ENCODE measurements around the gene F12. TPM values are rescaled to one million over a fixed set of nuclear protein-coding genes. Genes with fewer than 3 reads are reported as not detected.

F12 gene
- total and polyA plus RNA-seq, 2 experiments from 2014 or later = 0.43 to 1.8 TPM

DNA sequence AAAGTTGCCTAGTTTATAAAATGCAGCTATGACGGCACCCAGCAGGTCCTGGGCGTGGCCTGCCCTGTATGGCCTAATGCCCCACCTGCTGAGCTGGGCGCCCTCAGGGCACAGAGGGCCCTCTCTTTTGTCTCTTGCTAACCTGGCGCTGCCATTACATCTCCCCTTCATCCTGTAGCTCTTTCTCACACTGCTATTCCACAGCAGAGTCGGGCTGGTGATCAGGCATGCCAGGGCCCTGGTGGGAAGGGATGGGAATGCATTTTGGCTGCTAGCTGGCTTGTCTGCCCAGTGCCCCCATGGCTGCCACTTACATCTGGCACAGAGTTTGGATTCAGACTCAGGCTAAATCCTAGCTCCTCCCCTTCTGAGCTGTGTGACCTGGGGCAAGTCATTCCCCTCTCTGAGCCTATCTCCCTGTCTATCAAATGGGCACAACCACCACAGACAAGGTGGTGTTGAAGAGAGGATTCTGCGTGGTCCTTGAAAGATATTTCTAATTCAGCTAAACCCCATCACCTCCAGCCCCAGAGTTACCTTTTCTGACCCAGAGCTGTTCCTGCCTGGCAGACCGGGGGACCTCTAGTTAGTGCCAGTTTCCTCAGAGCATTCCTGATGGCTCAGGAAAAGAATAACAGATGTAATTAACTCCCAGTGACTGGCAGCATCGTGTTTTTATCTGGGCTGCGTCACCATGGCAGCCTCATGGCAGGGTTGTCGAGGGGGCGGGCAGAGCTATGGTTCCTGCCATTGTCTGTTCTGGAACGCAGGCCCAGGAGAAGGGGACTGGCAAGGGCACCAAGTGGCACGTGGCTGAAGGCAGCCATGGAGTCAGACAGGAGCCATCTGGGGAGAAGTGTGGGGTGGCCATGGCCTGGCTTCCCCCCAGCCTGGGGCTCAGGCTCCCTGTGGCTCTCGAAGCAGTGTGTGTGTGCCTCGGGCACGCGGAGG, 43.6 kb upstream of the F12 start:
- no peaks in the 10 kb centered on the region for H3K27me3 ChIP-seq (replicated peaks; ENCODE audit: insufficient read depth)
- peaks cover 10% of the 10 kb centered on the region; the same call in 1 of the 2 replicates for H3K4me1 ChIP-seq (ENCODE audit: insufficient read depth)
- no peaks in the 10 kb centered on the region for H3K9me2 ChIP-seq (ENCODE audit: insufficient read depth)
- no peak overlapping the region for H3K4me2 ChIP-seq (ENCODE audit: unreplicated experiment)
- no peak for TF ChIP-seq EZH2phosphoT487 (IDR thresholded peaks at IDR 0.05; ENCODE audit: insufficient read depth, low read depth)
- no peak for TF ChIP-seq EZH2 (IDR thresholded peaks at IDR 0.05; ENCODE audit: insufficient read depth, poor library complexity, severe bottlenecking)
- peaks cover 21% of the 10 kb centered on the region for H3F3A ChIP-seq (ENCODE audit: insufficient read depth)
- no peak overlapping the region for H3K27ac ChIP-seq
- peak; percentile 26 for DNase-seq
- no peak overlapping the region for H3K9ac ChIP-seq
- H4K20me1 ChIP-seq (ENCODE audit: insufficient read depth) = 0 out of 2 replicates have a peak, but pooled peaks cover 10% of the 10 kb centered on the region
- H3K36me3 ChIP-seq (ENCODE audit: low read depth) = peaks cover 8% of the 10 kb centered on the region; the same call in 1 of the 2 replicates
- no peak overlapping the region for H2AFZ ChIP-seq
- no peaks in the 10 kb centered on the region for H3K79me2 ChIP-seq (ENCODE audit: insufficient read depth)
- WGBS, 2 experiments (ENCODE audit: low coverage in 1 of 2, low lambda C conversion rate in 2 of 2, missing lambda C conversion rate in 2 of 2) = 71 to 79% methylated on average over 14 to 17 of the region's 17 CpGs
- H3K4me3 ChIP-seq = no peak overlapping the region
- H3K9me3 ChIP-seq (ENCODE audit: low read depth) = no peaks in the 10 kb centered on the region
- in situ Hi-C loops (cut with MboI) = loop anchor here (10.0 kb wide), 1 partner anchor 58 kb away; no protein-coding TSS in a partner anchor

DNA sequence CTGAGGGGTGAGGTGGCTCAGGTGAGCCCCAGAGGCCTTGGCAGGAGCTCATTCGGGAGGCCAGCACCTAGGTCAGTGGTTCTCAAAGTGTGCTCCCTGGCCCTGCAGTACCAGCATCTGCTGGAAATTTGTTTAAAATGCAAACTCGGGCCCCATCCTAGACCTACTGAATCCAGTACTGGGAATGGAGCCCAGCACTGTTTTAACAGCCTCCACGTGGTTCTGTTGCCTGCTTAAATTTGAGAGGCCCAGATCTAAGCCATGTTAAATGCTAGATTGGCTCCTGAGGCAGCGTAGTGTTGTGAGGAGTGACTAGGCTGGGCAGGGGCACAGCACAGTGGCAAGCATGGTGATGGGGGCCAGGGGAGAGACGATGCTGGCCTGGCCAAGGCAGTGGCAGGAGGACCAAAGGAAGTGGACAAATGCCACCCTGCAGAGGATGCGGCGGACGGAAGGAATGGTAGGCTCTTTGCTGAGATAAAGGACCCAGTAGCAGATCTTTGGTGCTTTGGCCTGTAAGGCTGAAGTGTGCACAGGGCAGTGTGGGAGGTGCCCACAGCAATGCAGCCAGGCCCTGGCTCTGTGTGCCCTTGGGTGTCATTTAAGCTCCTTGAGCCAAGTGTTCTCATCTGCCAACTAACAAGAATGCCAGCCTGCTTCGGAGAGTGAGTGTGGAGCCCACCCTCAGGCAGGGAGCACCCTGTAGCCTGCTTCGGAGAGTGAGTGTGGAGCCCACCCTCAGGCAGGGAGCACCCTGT, 41.5 kb upstream of the F12 start:
- 73 to 76% methylated on average over 10 of the region's 10 CpGs for WGBS, 2 experiments (ENCODE audit: low coverage in 1 of 2, low lambda C conversion rate in 2 of 2, missing lambda C conversion rate in 2 of 2)
- Histone ChIP-seq H3K4me1 (ENCODE audit: insufficient read depth) (peaks cover 9% of the 10 kb centered on the region), H3K27ac (no peak overlapping the region), H3K9me3 (ENCODE audit: low read depth) (no peaks in the 10 kb centered on the region), H2AFZ (no peak overlapping the region), H3F3A (ENCODE audit: insufficient read depth) (peaks cover 12% of the 10 kb centered on the region), H3K36me3 (ENCODE audit: low read depth) (no peaks in the 10 kb centered on the region), H3K79me2 (ENCODE audit: insufficient read depth) (no peaks in the 10 kb centered on the region), H3K4me2 (ENCODE audit: unreplicated experiment) (no peak overlapping the region), H4K20me1 (ENCODE audit: insufficient read depth) (no peaks in the 10 kb centered on the region), H3K9me2 (ENCODE audit: insufficient read depth) (no peaks in the 10 kb centered on the region), H3K9ac (no peak overlapping the region), H3K27me3 (replicated peaks; ENCODE audit: insufficient read depth) (no peaks in the 10 kb centered on the region), H3K4me3 (no peak overlapping the region)
- in situ Hi-C loops (cut with MboI) = loop anchor here (10.0 kb wide), 1 partner anchor 56 kb away; no protein-coding TSS in a partner anchor
- TF ChIP-seq EZH2 (IDR thresholded peaks at IDR 0.05; ENCODE audit: insufficient read depth, poor library complexity, severe bottlenecking) = no peak
- TF ChIP-seq EZH2phosphoT487 (IDR thresholded peaks at IDR 0.05; ENCODE audit: insufficient read depth, low read depth) = no peak
- no peak for DNase-seq

- Histone ChIP-seq H3K9ac (no peak overlapping the region), H3K9me2 (ENCODE audit: insufficient read depth) (no peaks in the 10 kb centered on the region), H3K9me3 (ENCODE audit: low read depth) (no peaks in the 10 kb centered on the region), H3K4me2 (ENCODE audit: unreplicated experiment) (no peak overlapping the region), H3K4me1 (ENCODE audit: insufficient read depth) (peaks cover 13% of the 10 kb centered on the region), H3K27ac (no peak overlapping the region), H3K4me3 (no peak overlapping the region), H2AFZ (no peak overlapping the region), H3F3A (ENCODE audit: insufficient read depth) (peaks cover 21% of the 10 kb centered on the region), H4K20me1 (ENCODE audit: insufficient read depth) (no peaks in the 10 kb centered on the region), H3K79me2 (ENCODE audit: insufficient read depth) (no peaks in the 10 kb centered on the region), H3K36me3 (ENCODE audit: low read depth) (no peaks in the 10 kb centered on the region), H3K27me3 (replicated peaks; ENCODE audit: insufficient read depth) (no peaks in the 10 kb centered on the region)
- WGBS, 2 experiments (ENCODE audit: low coverage in 1 of 2, low lambda C conversion rate in 2 of 2, missing lambda C conversion rate in 2 of 2) = 90 to 92% methylated on average over 18 of the region's 18 CpGs
- TF ChIP-seq EZH2phosphoT487 (IDR thresholded peaks at IDR 0.05; ENCODE audit: insufficient read depth, low read depth) (no peak), EZH2 (IDR thresholded peaks at IDR 0.05; ENCODE audit: insufficient read depth, poor library complexity, severe bottlenecking) (no peak)
- in situ Hi-C loops (cut with MboI) = loop anchor here (10.0 kb wide), 1 partner anchor 55 kb away; no protein-coding TSS in a partner anchor
- no peak for DNase-seq
These were observed 40.0 kb upstream of the F12 start for GRCh38 chr5:177449140-177450061.

All from GM23248 (cell line).